Activated naive CD8-positive, alpha-beta T cell treated with anti-CD3 and anti-CD28 coated beads for 36 hours (primary cell): Measurements from ENCODE around the gene POGK. TPM values are rescaled to one million over a fixed set of nuclear protein-coding genes. Genes with fewer than 3 reads are reported as not detected.

Source experiments
- DNase-seq: peaks from one replicate; pipeline ENCODE4 v3.0.0; 2021
- H3K27ac Mint-ChIP-seq: one replicate; pipeline ENCODE4 v1.8.0; 2022; ENCODE audit warnings: mild to moderate bottlenecking, moderate library complexity, mixed read lengths
- H3K27me3 Mint-ChIP-seq: one replicate; pipeline ENCODE4 v1.8.0; 2022; ENCODE audit warnings: mild to moderate bottlenecking, mixed read lengths
- H3K36me3 Mint-ChIP-seq: one replicate; pipeline ENCODE4 v1.8.0; 2021; ENCODE audit warnings: mild to moderate bottlenecking, mixed read lengths
- H3K4me1 Mint-ChIP-seq: one replicate; pipeline ENCODE4 v1.8.0; 2021; ENCODE audit warnings: mixed read lengths
- H3K4me3 Mint-ChIP-seq: one replicate; pipeline ENCODE4 v1.8.0; 2022; ENCODE audit warnings: mild to moderate bottlenecking, moderate library complexity, mixed read lengths
- H3K9me3 Mint-ChIP-seq: one replicate; pipeline ENCODE4 v1.8.0; 2022; ENCODE audit warnings: mixed read lengths
- total RNA-seq, 2 experiments: library from RNA; stranded (reverse); gene quantifications; one replicate each; pipeline ENCODE4 v1.2.3, GENCODE V29; 2021

POGK gene
- total RNA-seq, 2 experiments from 2014 or later = 52.3 to 53.3 TPM

- H3K9me3 Mint-ChIP-seq = no peaks in the 10 kb centered on the region
- no peak overlapping the region for H3K27ac Mint-ChIP-seq
- no peak overlapping the region for H3K4me3 Mint-ChIP-seq
- DNase-seq = no peak
- H3K27me3 Mint-ChIP-seq = no peaks in the 10 kb centered on the region
- peaks cover 52% of the 10 kb centered on the region for H3K36me3 Mint-ChIP-seq
- peaks cover 62% of the 10 kb centered on the region for H3K4me1 Mint-ChIP-seq
These were observed 4.0 kb downstream of the POGK start for GRCh38 chr1:166843322-166843721.

- Mint-ChIP-seq H3K4me3 (no peak overlapping the region), H3K27me3 (no peaks in the 10 kb centered on the region), H3K4me1 (peaks cover 58% of the 10 kb centered on the region), H3K9me3 (no peaks in the 10 kb centered on the region), H3K36me3 (peaks cover 53% of the 10 kb centered on the region), H3K27ac (peak overlapping the region; percentile 63)
- no peak for DNase-seq
These were observed 4.7 kb downstream of the POGK start for GRCh38 chr1:166843769-166844596.

- Mint-ChIP-seq H3K36me3 (peaks cover 61% of the 10 kb centered on the region), H3K9me3 (no peaks in the 10 kb centered on the region)
These were observed 5.5 kb downstream of the POGK start for GRCh38 chr1:166844791-166845190.

GRCh38 chr1:166848193-166848592, 8.9 kb downstream of the POGK start:
- H3K27me3 Mint-ChIP-seq = no peaks in the 10 kb centered on the region
- peak overlapping the region; percentile 7 for H3K27ac Mint-ChIP-seq
- peaks cover 52% of the 10 kb centered on the region for H3K4me1 Mint-ChIP-seq
- H3K9me3 Mint-ChIP-seq = no peaks in the 10 kb centered on the region
- peaks cover 67% of the 10 kb centered on the region for H3K36me3 Mint-ChIP-seq
- no peak for DNase-seq
- H3K4me3 Mint-ChIP-seq = no peak overlapping the region

More at GRCh38 chr1:166844791-166845190, 5.5 kb downstream of the POGK start:
- Mint-ChIP-seq H3K27me3 (no peaks in the 10 kb centered on the region), H3K4me3 (no peak overlapping the region), H3K27ac (peak overlapping the region; percentile 63), H3K4me1 (peaks cover 57% of the 10 kb centered on the region)
- DNase-seq = no peak

- no peak for DNase-seq
- Mint-ChIP-seq H3K36me3 (peaks cover 71% of the 10 kb centered on the region), H3K9me3 (no peaks in the 10 kb centered on the region), H3K27me3 (no peaks in the 10 kb centered on the region), H3K4me1 (peaks cover 44% of the 10 kb centered on the region), H3K4me3 (no peak overlapping the region), H3K27ac (no peak overlapping the region)
These were observed 9.9 kb downstream of the POGK start for GRCh38 chr1:166849135-166849534.

GRCh38 chr1:166852918-166853317, 13.6 kb downstream of the POGK start:
- Mint-ChIP-seq H3K4me3 (no peak overlapping the region), H3K9me3 (no peaks in the 10 kb centered on the region), H3K27ac (peak overlapping the region; percentile 62), H3K36me3 (peaks cover 53% of the 10 kb centered on the region), H3K27me3 (no peaks in the 10 kb centered on the region), H3K4me1 (peaks cover 26% of the 10 kb centered on the region)
- no peak for DNase-seq

GRCh38 chr1:166855558-166855957, 16.3 kb downstream of the POGK start:
- Mint-ChIP-seq H3K27ac (no peak overlapping the region), H3K27me3 (no peaks in the 10 kb centered on the region), H3K36me3 (peaks cover 42% of the 10 kb centered on the region), H3K4me3 (no peak overlapping the region), H3K4me1 (peaks cover 22% of the 10 kb centered on the region), H3K9me3 (no peaks in the 10 kb centered on the region)
- DNase-seq = no peak

- Mint-ChIP-seq H3K27me3 (no peaks in the 10 kb centered on the region), H3K36me3 (peaks cover 26% of the 10 kb centered on the region), H3K9me3 (no peaks in the 10 kb centered on the region), H3K27ac (peak overlapping the region; percentile 63), H3K4me3 (no peak overlapping the region), H3K4me1 (peaks cover 6% of the 10 kb centered on the region)
- no peak for DNase-seq
These were observed 18.7 kb downstream of the POGK start for GRCh38 chr1:166857995-166858394.

GRCh38 chr1:166858726-166859419, 19.6 kb downstream of the POGK start:
- Mint-ChIP-seq H3K36me3 (peaks cover 19% of the 10 kb centered on the region), H3K27me3 (no peaks in the 10 kb centered on the region), H3K4me3 (no peak overlapping the region), H3K4me1 (peaks cover 6% of the 10 kb centered on the region), H3K9me3 (no peaks in the 10 kb centered on the region), H3K27ac (peak overlapping the region; percentile 3)
- DNase-seq = no peak

- Mint-ChIP-seq H3K9me3 (no peaks in the 10 kb centered on the region), H3K4me3 (no peak overlapping the region), H3K36me3 (peaks cover 17% of the 10 kb centered on the region), H3K27ac (peak overlapping the region; percentile 0), H3K27me3 (no peaks in the 10 kb centered on the region), H3K4me1 (peaks cover 6% of the 10 kb centered on the region)
- DNase-seq = no peak
These were observed 20.3 kb downstream of the POGK start for GRCh38 chr1:166859597-166859996.

- Mint-ChIP-seq H3K4me1 (peaks cover 19% of the 10 kb centered on the region), H3K27me3 (no peaks in the 10 kb centered on the region), H3K4me3 (no peak overlapping the region), H3K27ac (no peak overlapping the region), H3K36me3 (peaks cover 9% of the 10 kb centered on the region), H3K9me3 (no peaks in the 10 kb centered on the region)
- no peak for DNase-seq
These were observed 26.7 kb downstream of the POGK start for GRCh38 chr1:166865926-166866325.

GRCh38 chr1:166868639-166869038, 29.4 kb downstream of the POGK start:
- no peak for DNase-seq
- Mint-ChIP-seq H3K27me3 (no peaks in the 10 kb centered on the region), H3K4me1 (peaks cover 37% of the 10 kb centered on the region), H3K27ac (no peak overlapping the region), H3K9me3 (no peaks in the 10 kb centered on the region), H3K4me3 (no peak overlapping the region), H3K36me3 (peaks cover 17% of the 10 kb centered on the region)

GRCh38 chr1:166869318-166870099, 30.2 kb downstream of the POGK start:
- Mint-ChIP-seq H3K4me3 (no peak overlapping the region), H3K4me1 (peaks cover 40% of the 10 kb centered on the region), H3K27ac (peak overlapping the region; percentile 47), H3K27me3 (no peaks in the 10 kb centered on the region), H3K9me3 (no peaks in the 10 kb centered on the region), H3K36me3 (peaks cover 14% of the 10 kb centered on the region)
- no peak for DNase-seq

GRCh38 chr1:166870584-166870983, 31.3 kb downstream of the POGK start:
- H3K4me1 Mint-ChIP-seq = peaks cover 47% of the 10 kb centered on the region
- peaks cover 16% of the 10 kb centered on the region for H3K36me3 Mint-ChIP-seq

GRCh38 chr1:166874464-166874863, 35.2 kb downstream of the POGK start:
- Mint-ChIP-seq H3K9me3 (peaks cover 7% of the 10 kb centered on the region), H3K4me1 (peaks cover 50% of the 10 kb centered on the region), H3K4me3 (peak overlapping the region; percentile 56), H3K27me3 (peaks cover 6% of the 10 kb centered on the region), H3K27ac (no peak overlapping the region), H3K36me3 (peaks cover 14% of the 10 kb centered on the region)
- DNase-seq = no peak

More at GRCh38 chr1:166870584-166870983, 31.3 kb downstream of the POGK start:
- no peaks in the 10 kb centered on the region for H3K27me3 Mint-ChIP-seq
- no peak overlapping the region for H3K27ac Mint-ChIP-seq
- H3K4me3 Mint-ChIP-seq = no peak overlapping the region
- no peaks in the 10 kb centered on the region for H3K9me3 Mint-ChIP-seq
- no peak for DNase-seq
